HL-60 (cell line): Measurements from ENCODE around the gene USP27X.

Experiments used
- TF ChIP-seq, protein P1 (sequence below): IDR thresholded peaks from one replicate; pipeline ENCODE4 v1.5.1; 2011; ENCODE audit warnings: low read length, control low read depth, inconsistent platforms; ENCODE audit not compliant: insufficient read depth
- TF ChIP-seq, protein P2 (sequence below): IDR thresholded peaks from 2 replicates; pipeline ENCODE4 v1.6.1; 2012; ENCODE audit warnings: low read depth; ENCODE audit not compliant: insufficient replicate concordance

DNA sequence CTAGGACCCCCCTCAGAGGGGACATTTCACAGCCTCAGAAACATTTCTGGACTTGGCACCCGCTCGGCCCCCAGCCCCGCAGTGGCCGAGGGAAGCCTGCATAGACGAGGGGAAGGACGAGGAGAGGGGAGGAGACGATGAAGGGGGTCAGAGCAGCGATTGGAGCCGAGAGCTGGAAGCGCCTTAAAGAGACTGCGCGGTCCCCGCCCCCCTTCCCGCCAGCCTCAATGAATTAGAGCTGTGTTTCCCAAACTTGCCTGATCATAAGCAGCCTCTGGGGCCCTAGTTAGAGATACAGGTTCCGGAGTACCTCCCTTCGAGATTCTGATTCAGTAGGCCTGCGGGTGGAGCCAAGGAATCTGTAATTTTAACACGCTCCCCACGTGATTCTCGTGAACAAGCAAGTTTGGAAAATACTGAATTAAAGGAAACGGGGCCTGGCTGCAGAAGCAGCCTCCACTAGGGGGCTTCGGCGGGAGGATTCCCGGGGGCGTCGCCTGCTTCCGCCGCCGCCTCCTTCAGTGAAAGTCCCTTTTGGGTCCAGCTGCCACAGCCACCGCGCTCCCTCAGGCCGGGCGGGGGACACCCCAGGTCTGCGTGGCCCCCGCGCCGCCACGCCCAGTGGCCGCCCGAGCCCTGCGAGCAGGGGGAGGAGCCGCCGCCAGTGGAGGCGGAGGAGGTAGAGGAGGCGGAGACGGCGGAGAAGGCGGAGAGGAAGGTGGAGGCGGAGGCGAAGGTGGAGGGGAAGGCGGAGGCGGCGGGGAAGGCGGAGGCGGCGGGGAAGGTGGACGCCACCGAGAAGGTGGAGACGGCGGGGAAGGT is at the start of gene USP27X:
- TF ChIP-seq, protein P1, sequence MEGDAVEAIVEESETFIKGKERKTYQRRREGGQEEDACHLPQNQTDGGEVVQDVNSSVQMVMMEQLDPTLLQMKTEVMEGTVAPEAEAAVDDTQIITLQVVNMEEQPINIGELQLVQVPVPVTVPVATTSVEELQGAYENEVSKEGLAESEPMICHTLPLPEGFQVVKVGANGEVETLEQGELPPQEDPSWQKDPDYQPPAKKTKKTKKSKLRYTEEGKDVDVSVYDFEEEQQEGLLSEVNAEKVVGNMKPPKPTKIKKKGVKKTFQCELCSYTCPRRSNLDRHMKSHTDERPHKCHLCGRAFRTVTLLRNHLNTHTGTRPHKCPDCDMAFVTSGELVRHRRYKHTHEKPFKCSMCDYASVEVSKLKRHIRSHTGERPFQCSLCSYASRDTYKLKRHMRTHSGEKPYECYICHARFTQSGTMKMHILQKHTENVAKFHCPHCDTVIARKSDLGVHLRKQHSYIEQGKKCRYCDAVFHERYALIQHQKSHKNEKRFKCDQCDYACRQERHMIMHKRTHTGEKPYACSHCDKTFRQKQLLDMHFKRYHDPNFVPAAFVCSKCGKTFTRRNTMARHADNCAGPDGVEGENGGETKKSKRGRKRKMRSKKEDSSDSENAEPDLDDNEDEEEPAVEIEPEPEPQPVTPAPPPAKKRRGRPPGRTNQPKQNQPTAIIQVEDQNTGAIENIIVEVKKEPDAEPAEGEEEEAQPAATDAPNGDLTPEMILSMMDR = no peak
- TF ChIP-seq, protein P2, sequence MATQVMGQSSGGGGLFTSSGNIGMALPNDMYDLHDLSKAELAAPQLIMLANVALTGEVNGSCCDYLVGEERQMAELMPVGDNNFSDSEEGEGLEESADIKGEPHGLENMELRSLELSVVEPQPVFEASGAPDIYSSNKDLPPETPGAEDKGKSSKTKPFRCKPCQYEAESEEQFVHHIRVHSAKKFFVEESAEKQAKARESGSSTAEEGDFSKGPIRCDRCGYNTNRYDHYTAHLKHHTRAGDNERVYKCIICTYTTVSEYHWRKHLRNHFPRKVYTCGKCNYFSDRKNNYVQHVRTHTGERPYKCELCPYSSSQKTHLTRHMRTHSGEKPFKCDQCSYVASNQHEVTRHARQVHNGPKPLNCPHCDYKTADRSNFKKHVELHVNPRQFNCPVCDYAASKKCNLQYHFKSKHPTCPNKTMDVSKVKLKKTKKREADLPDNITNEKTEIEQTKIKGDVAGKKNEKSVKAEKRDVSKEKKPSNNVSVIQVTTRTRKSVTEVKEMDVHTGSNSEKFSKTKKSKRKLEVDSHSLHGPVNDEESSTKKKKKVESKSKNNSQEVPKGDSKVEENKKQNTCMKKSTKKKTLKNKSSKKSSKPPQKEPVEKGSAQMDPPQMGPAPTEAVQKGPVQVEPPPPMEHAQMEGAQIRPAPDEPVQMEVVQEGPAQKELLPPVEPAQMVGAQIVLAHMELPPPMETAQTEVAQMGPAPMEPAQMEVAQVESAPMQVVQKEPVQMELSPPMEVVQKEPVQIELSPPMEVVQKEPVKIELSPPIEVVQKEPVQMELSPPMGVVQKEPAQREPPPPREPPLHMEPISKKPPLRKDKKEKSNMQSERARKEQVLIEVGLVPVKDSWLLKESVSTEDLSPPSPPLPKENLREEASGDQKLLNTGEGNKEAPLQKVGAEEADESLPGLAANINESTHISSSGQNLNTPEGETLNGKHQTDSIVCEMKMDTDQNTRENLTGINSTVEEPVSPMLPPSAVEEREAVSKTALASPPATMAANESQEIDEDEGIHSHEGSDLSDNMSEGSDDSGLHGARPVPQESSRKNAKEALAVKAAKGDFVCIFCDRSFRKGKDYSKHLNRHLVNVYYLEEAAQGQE = no peak
